Karpas-422 (cell line): ENCODE data around the gene SKIC2. TPM values are rescaled to one million over a fixed set of nuclear protein-coding genes. Genes with fewer than 3 reads are reported as not detected.
"Not testable (repeated sequence)": the region's sequence is repeated elsewhere in the genome, so short reads cannot be mapped to it uniquely, and the experiment has no call there.

Experiments
- DNase-seq: peaks from one replicate; pipeline ENCODE4 v3.0.0-alpha.2; 2015
- H2AFZ ChIP-seq: fragments of 200-600 bp; sonication (generic); 2 replicates; pipeline ENCODE4 v1.6.1; 2014; ENCODE audit warnings: antibody characterized with exemption, low read length, mixed read lengths
- H3K27ac ChIP-seq: fragments of 200-600 bp; sonication (generic); 2 replicates; pipeline ENCODE4 v1.5.1; 2014; ENCODE audit warnings: mild to moderate bottlenecking, low read length, moderate library complexity
- H3K27me3 ChIP-seq: fragments of 200-600 bp; sonication (generic); 2 replicates; pipeline ENCODE4 v1.6.1; 2014; ENCODE audit warnings: low read length, mixed read lengths
- H3K36me3 ChIP-seq: fragments of 200-600 bp; sonication (generic); 2 replicates; pipeline ENCODE4 v1.6.1; 2014; ENCODE audit warnings: low read length, mixed read lengths; ENCODE audit not compliant: insufficient read depth
- H3K4me1 ChIP-seq: fragments of 200-600 bp; sonication (generic); 2 replicates; pipeline ENCODE4 v1.6.1; 2014; ENCODE audit warnings: mild to moderate bottlenecking, low read length, mixed read lengths
- H3K4me2 ChIP-seq: fragments of 200-600 bp; sonication (generic); 2 replicates; pipeline ENCODE4 v1.6.1; 2014; ENCODE audit warnings: low read length, low read depth, mild to moderate bottlenecking; ENCODE audit not compliant: poor library complexity, severe bottlenecking
- H3K4me3 ChIP-seq: fragments of 200-600 bp; sonication (generic); 2 replicates; pipeline ENCODE4 v1.5.1; 2014; ENCODE audit warnings: mild to moderate bottlenecking, antibody characterized with exemption, low read length, mixed read lengths
- H3K79me2 ChIP-seq: fragments of 200-600 bp; sonication (generic); 2 replicates; pipeline ENCODE4 v1.6.1; 2014; ENCODE audit warnings: mild to moderate bottlenecking, low read length, mixed read lengths
- H3K9ac ChIP-seq: fragments of 200-600 bp; sonication (generic); 2 replicates; pipeline ENCODE4 v1.6.0; 2014; ENCODE audit warnings: low read length
- H3K9me2 ChIP-seq: fragments of 200-600 bp; sonication (generic), shearing (Covaris generic); replicated peaks from 2 replicates; pipeline ENCODE4 v1.6.0; 2014; ENCODE audit warnings: mild to moderate bottlenecking, low read length, moderate library complexity; ENCODE audit not compliant: insufficient read depth
- H3K9me3 ChIP-seq: fragments of 300-700, 200-600 bp; sonication (generic); 2 replicates; pipeline ENCODE4 v1.6.1; 2014; ENCODE audit warnings: low read length, mixed read lengths
- H4K20me1 ChIP-seq: fragments of 200-600 bp; sonication (generic); 2 replicates; pipeline ENCODE4 v1.6.1; 2014; ENCODE audit warnings: mild to moderate bottlenecking, antibody characterized with exemption, low read length, low read depth; ENCODE audit not compliant: insufficient read depth
- total RNA-seq: library from RNA; depleted of rRNA; stranded (reverse); fragments of >200 nt; shearing (Covaris generic); gene quantifications from 2 replicates; pipeline ENCODE4 v1.2.3, GENCODE V29; 2014; ENCODE audit warnings: low replicate concordance

Gene SKIC2
- total RNA-seq, 1 experiment from 2014 or later = 43.7 TPM

DNA sequence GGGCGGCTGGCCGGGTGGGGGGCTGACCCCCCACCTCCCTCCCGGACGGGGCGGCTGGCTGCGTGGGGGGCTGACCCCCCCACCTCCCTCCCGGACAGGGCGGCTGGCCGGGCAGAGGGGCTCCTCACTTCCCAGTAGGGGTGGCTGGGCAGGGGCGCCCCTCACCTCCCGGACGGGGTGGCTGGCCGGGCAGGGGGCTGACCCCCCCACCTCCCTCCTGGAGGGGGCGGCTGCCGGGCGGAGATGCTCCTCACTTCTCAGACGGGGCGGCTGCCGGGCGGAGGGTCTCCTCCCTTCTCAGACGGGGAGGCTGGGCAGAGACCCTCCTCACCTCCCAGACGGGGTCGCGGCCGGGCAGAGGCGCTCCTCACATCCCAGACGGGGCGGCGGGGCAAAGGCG, 17.1 kb downstream of the SKIC2 start:
- H3K4me3 ChIP-seq, H3K9me3 ChIP-seq, H3K9me2 ChIP-seq, H3K36me3 ChIP-seq, H4K20me1 ChIP-seq, DNase-seq, H3K4me2 ChIP-seq, H3K27me3 ChIP-seq, H3K27ac ChIP-seq, H2AFZ ChIP-seq, H3K9ac ChIP-seq: not testable (repeated sequence)
- H3K79me2 ChIP-seq = peaks cover 25% of the 10 kb centered on the region
- H3K4me1 ChIP-seq = peaks cover 18% of the 10 kb centered on the region

DNA sequence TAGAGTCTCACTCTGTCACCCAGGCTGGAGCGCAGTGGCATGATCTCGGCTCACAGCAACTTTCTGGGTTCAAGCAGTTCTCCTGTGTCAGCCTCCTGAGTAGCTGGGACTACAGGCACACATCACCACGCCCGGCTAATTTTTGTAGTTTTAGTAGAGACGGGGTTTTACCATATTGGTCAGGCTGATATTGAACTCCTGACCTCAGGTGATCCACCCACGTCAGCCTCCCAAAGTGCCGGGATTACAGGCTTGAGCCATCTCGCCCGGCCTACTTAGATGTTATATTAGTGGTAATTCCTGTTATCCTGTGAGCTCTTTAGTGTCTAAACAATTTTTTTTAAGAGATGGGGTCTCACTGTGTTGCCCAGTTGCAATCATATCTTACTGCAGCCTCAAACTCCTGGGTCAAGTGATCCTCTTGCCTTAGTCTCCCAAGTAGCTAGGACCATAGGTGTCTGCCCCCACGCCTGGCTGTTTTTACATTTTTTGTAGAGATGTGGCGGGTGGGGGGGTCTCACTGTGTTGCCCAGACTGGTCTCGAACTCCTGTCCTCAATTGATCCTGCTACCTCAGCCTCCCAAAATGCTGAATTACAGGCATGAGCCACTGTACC, 18.9 kb downstream of the SKIC2 start:
- no peak overlapping the region for H3K27ac ChIP-seq
- DNase-seq = no peak

DNA sequence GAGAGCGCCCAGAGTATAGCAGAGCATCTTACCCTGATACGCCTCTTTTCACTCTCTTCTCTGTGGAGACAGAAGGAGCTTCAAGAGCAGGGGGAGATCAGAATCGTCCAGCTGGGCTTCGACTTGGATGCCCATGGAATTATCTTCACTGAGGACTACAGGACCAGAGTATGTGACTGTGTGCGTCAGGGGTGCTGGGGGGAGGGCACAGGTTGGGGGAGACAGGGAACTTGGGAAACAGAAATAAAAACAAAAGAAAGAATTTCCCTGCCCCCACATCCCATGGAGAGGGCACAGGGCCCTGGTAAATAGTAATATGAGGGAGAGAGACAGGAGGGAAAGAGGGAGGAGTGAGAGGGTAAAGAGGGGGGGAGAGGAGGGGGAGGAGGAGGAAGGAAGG, 19.9 kb downstream of the SKIC2 start:
- H3K79me2 ChIP-seq = peaks cover 5% of the 10 kb centered on the region; the same call in 1 of the 2 replicates
- no peaks in the 10 kb centered on the region for H4K20me1 ChIP-seq
- H3K27me3 ChIP-seq = no peaks in the 10 kb centered on the region
- no peak overlapping the region for H3K4me3 ChIP-seq
- no peak overlapping the region for H2AFZ ChIP-seq
- no peak for DNase-seq
- no peaks in the 10 kb centered on the region for H3K9me3 ChIP-seq
- no peak overlapping the region for H3K4me2 ChIP-seq
- no peak overlapping the region for H3K27ac ChIP-seq
- no peak overlapping the region for H3K9ac ChIP-seq
- H3K9me2 ChIP-seq = no peaks in the 10 kb centered on the region
- no peaks in the 10 kb centered on the region for H3K4me1 ChIP-seq
- no peaks in the 10 kb centered on the region for H3K36me3 ChIP-seq

More for the DNA sequence above, 18.9 kb downstream of the SKIC2 start:
- peaks cover 8% of the 10 kb centered on the region for H3K4me1 ChIP-seq
- no peak overlapping the region for H3K4me3 ChIP-seq
- H4K20me1 ChIP-seq = no peaks in the 10 kb centered on the region
- no peaks in the 10 kb centered on the region for H3K27me3 ChIP-seq
- peaks cover 14% of the 10 kb centered on the region for H3K79me2 ChIP-seq
- H2AFZ ChIP-seq = no peak overlapping the region
- H3K4me2 ChIP-seq = no peak overlapping the region
- H3K36me3 ChIP-seq = no peaks in the 10 kb centered on the region
- H3K9me2 ChIP-seq = no peaks in the 10 kb centered on the region
- H3K9ac ChIP-seq = no peak overlapping the region
- no peaks in the 10 kb centered on the region for H3K9me3 ChIP-seq

DNA sequence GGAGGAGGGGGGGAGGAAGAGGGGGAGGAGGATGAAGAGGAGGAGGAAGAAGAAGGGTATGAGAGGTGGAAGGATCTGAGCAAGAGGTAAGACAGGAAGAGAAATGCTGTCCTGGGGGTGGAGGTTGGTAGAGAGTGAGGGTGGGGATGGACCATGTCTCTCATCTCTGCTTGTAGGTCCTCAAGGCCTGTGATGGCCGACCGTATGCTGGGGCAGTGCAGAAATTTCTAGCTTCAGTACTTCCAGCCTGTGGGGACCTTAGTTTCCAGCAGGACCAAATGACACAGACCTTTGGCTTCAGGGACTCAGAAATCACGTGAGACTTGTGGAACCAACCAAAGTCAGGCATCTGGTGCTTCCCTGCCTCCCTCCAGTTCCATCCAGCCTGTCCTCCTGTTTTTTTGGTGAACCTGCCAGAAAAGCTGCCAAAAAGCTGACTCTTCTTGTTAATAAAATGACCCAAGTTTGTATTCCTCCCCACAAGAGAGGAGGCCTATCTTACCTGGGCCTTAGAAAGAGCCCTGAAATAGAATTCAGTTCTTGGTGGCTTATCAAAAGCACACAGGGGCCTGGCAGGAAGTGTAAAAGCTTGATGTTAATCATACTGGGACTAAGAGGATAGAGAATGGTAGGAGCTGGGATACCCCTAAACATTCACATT, 20.4 kb downstream of the SKIC2 start:
- no peak overlapping the region for H3K27ac ChIP-seq
- no peaks in the 10 kb centered on the region for H3K9me3 ChIP-seq
- no peak for DNase-seq
- H3K27me3 ChIP-seq = no peaks in the 10 kb centered on the region
- no peaks in the 10 kb centered on the region for H3K9me2 ChIP-seq
- H3K79me2 ChIP-seq = 0 out of 2 replicates have a peak, but pooled peaks cover 3% of the 10 kb centered on the region
- no peaks in the 10 kb centered on the region for H4K20me1 ChIP-seq
- H3K36me3 ChIP-seq = no peaks in the 10 kb centered on the region
- no peak overlapping the region for H3K9ac ChIP-seq
- no peaks in the 10 kb centered on the region for H3K4me1 ChIP-seq
- no peak overlapping the region for H3K4me3 ChIP-seq
- H2AFZ ChIP-seq = no peak overlapping the region
- H3K4me2 ChIP-seq = no peak overlapping the region

DNA sequence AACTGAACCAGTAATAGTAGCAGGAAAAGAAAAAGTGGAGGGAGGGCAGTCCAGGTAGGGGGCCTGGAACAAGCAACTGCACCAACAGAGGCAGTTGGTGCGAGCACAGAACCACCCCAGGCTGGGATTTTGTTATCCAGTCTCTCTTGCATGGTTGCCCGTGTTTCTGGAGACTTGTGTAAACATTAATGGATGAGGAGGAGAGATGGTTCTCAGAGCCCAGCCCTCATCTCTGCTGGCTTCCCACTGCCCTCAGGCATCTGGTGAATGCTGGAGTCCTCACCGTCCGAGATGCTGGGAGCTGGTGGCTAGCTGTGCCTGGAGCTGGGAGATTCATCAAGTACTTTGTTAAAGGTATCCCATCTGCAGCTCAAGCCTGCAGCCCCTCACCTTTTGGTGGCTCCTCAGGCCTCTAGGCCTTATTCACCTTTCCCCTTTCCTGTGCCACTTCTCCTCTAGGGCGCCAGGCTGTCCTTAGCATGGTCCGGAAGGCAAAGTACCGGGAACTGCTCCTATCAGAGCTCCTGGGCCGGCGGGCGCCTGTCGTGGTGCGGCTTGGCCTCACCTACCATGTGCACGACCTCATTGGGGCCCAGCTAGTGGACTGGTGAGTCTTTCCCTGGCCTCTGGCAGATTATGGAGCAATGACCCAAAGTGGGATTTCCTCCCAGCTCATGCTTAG, 21.4 kb downstream of the SKIC2 start:
- not testable (repeated sequence) for H3K36me3 ChIP-seq, H3K79me2 ChIP-seq, H4K20me1 ChIP-seq, H3K27me3 ChIP-seq, H3K27ac ChIP-seq, H3K9ac ChIP-seq, H3K9me3 ChIP-seq, H3K4me2 ChIP-seq, H3K4me1 ChIP-seq, H3K4me3 ChIP-seq, H3K9me2 ChIP-seq, DNase-seq, H2AFZ ChIP-seq

DNA sequence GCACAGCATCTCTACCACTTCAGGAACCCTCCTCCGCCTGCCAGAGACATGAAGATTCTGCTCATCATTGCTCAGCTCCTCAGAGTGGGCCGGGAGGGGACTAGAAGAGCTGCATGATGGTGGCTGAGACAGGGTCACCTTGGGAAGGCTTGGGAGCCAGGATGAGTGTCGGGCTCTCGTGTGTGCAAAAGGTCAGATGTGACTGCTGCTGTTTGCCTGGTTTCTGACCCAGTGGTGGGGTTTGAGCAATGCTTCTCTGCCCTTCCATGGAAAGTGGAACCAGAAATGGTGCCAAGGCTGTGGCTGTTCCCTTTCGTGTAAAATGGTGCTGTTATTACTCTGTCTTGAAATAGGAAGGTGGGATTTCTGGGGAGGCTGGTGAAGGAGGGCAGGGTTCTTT, 22.0 kb downstream of the SKIC2 start:
- not testable (repeated sequence) for DNase-seq, H3K9ac ChIP-seq, H3K9me2 ChIP-seq, H3K27ac ChIP-seq, H4K20me1 ChIP-seq, H3K4me2 ChIP-seq, H3K27me3 ChIP-seq, H3K36me3 ChIP-seq, H2AFZ ChIP-seq, H3K4me3 ChIP-seq, H3K4me1 ChIP-seq, H3K9me3 ChIP-seq, H3K79me2 ChIP-seq

DNA sequence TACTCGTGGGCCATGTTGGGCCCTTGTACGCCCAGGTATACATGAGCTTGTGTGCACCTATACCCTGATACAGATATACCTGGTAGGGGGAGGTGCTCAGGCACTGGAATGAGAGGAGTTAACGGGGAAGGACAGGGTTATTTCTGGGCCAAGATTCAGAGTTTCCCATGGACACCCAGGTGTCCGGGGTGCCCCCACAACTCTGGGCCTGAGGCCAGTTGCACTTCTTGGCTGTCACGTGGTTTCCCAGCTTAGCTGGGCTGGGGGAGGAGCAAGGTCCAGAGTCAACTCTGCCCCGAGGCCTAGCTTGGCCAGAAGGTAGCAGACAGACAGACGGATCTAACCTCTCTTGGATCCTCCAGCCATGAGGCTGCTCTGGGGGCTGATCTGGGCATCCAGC, 22.8 kb downstream of the SKIC2 start, which contains the start of gene C4A:
Gene C4A (plus strand): TSS at position 314 of the 400 bp plus-strand sequence. CDS start 51 bp downstream, at position 365.
- not testable (repeated sequence) for H3K9ac ChIP-seq, H3K9me3 ChIP-seq, H3K27me3 ChIP-seq, H2AFZ ChIP-seq, H3K79me2 ChIP-seq, H3K4me1 ChIP-seq, H3K4me2 ChIP-seq, H4K20me1 ChIP-seq, H3K9me2 ChIP-seq, DNase-seq, H3K4me3 ChIP-seq, H3K27ac ChIP-seq, H3K36me3 ChIP-seq

DNA sequence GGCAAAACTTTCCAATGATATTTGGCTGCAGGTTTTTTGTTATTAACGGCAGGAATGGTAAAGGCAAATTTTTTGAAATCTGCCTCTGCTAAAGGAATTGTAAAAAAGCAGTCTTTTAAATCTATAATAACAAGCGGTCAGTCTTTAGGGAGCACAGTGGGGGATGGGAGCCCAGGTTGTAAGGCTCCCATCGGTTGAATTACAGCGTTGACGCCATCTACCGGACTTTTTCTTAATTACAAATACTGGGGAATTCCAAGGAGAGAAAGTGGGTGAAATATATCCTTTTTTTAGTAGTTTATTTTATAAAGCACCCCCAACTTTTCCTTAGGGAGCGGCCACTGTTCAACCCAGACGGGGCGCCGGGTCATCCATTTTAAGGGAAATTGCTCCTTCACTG, 30.4 kb downstream of the SKIC2 start:
- not testable (repeated sequence) for H3K9ac ChIP-seq, H3K36me3 ChIP-seq, H3K27me3 ChIP-seq, H3K4me3 ChIP-seq, H3K9me3 ChIP-seq, H3K4me2 ChIP-seq, DNase-seq, H3K4me1 ChIP-seq, H4K20me1 ChIP-seq, H3K79me2 ChIP-seq, H3K9me2 ChIP-seq, H3K27ac ChIP-seq, H2AFZ ChIP-seq
